Measurements from ENCODE around the gene RHOC.

RHOC gene

GRCh38 chr1:112702420-112703261 lies 4.3 kb downstream of the RHOC start:
- DNase-seq (ENCODE audit: low read depth in 3 of 3, low spot score in 1 of 3): no peak

- no peak for DNase-seq (ENCODE audit: low read depth in 3 of 3, low spot score in 1 of 3)
Observed at GRCh38 chr1:112702067-112702395, 4.9 kb downstream of the RHOC start.

GRCh38 chr1:112701227-112702066 lies 5.5 kb downstream of the RHOC start:
- no peak for DNase-seq (ENCODE audit: low read depth in 3 of 3, low spot score in 1 of 3)

- peak in 1 of 3 donors; percentile 28 for DNase-seq (ENCODE audit: low read depth in 3 of 3, low spot score in 1 of 3)
Observed at GRCh38 chr1:112700290-112701226, 6.4 kb downstream of the RHOC start.

GRCh38 chr1:112699425-112700144 lies 7.3 kb downstream of the RHOC start:
- DNase-seq (ENCODE audit: low read depth in 3 of 3, low spot score in 1 of 3): no peak

GRCh38 chr1:112698366-112699310 lies 8.3 kb downstream of the RHOC start:
- DNase-seq (ENCODE audit: low read depth in 3 of 3, low spot score in 1 of 3): no peak

- DNase-seq (ENCODE audit: low read depth in 3 of 3, low spot score in 1 of 3): no peak
Observed at GRCh38 chr1:112697781-112698201, 9.1 kb downstream of the RHOC start.

GRCh38 chr1:112696578-112697314 lies 10.2 kb downstream of the RHOC start:
- no peak for DNase-seq (ENCODE audit: low read depth in 3 of 3, low spot score in 1 of 3)

- no peak for DNase-seq (ENCODE audit: low read depth in 3 of 3, low spot score in 1 of 3)
Observed at GRCh38 chr1:112695276-112695675, 11.7 kb downstream of the RHOC start.

GRCh38 chr1:112694363-112694929 lies 12.5 kb downstream of the RHOC start:
- DNase-seq (ENCODE audit: low read depth in 3 of 3, low spot score in 1 of 3): no peak

GRCh38 chr1:112693821-112694220 lies 13.1 kb downstream of the RHOC start:
- DNase-seq (ENCODE audit: low read depth in 3 of 3, low spot score in 1 of 3): no peak

GRCh38 chr1:112692681-112693080 lies 14.2 kb downstream of the RHOC start:
- no peak for DNase-seq (ENCODE audit: low read depth in 3 of 3, low spot score in 1 of 3)

- DNase-seq (ENCODE audit: low read depth in 3 of 3, low spot score in 1 of 3): no peak
Observed at GRCh38 chr1:112689842-112690237, 17.1 kb downstream of the RHOC start.

- no peak for DNase-seq (ENCODE audit: low read depth in 3 of 3, low spot score in 1 of 3)
Observed at GRCh38 chr1:112689196-112689841, 17.6 kb downstream of the RHOC start.

- DNase-seq (ENCODE audit: low read depth in 3 of 3, low spot score in 1 of 3): no peak
Observed at GRCh38 chr1:112688781-112689193, 18.1 kb downstream of the RHOC start.

GRCh38 chr1:112687785-112688496 lies 19.0 kb downstream of the RHOC start:
- DNase-seq (ENCODE audit: low read depth in 3 of 3, low spot score in 1 of 3): no peak

GRCh38 chr1:112687361-112687760 lies 19.6 kb downstream of the RHOC start:
- no peak for DNase-seq (ENCODE audit: low read depth in 3 of 3, low spot score in 1 of 3)

Measured in stimulated activated CD4-positive, alpha-beta T cell treated with anti-CD3 and anti-CD28 coated beads, TNF-alpha, amount 100 ng/mL, for 1 hour (primary cell).